Mucosa of rectum (tissue), 2 donors: Measurements from ENCODE around the gene ZNF501.
A peak's percentile ranks its signal among the peaks of the same experiment; 100 is the strongest.

Experiments
- H3K27ac ChIP-seq, 2 donors: one replicate each; pipeline ENCODE4 v1.7.0; 2013; ENCODE audit warnings: inconsistent platforms in 2 of 2, low read depth in 2 of 2, low read length in 2 of 2
- H3K27me3 ChIP-seq, 2 donors: one replicate each; pipeline ENCODE4 v1.7.0; 2013; ENCODE audit warnings: low read length in 2 of 2; ENCODE audit not compliant: control insufficient read depth in 2 of 2, insufficient read depth in 2 of 2
- H3K36me3 ChIP-seq, 2 donors: one replicate each; pipeline ENCODE4 v1.7.0; 2013; ENCODE audit warnings: low read length in 2 of 2; ENCODE audit not compliant: control insufficient read depth in 2 of 2, insufficient read depth in 2 of 2
- H3K4me1 ChIP-seq, 2 donors: one replicate each; pipeline ENCODE4 v1.7.0; 2013; ENCODE audit warnings: low read length in 2 of 2, mild to moderate bottlenecking in 1 of 2; ENCODE audit not compliant: control insufficient read depth in 2 of 2, insufficient read depth in 2 of 2
- H3K4me3 ChIP-seq, 2 donors: one replicate each; pipeline ENCODE4 v1.7.0; 2013; ENCODE audit warnings: low read length in 2 of 2
- H3K9ac ChIP-seq, 2 donors: one replicate each; pipeline ENCODE4 v1.7.0; 2013; ENCODE audit warnings: low read length in 2 of 2, low read depth in 1 of 2, mild to moderate bottlenecking in 1 of 2
- H3K9me3 ChIP-seq, 2 donors: one replicate each; pipeline ENCODE4 v1.7.0; 2013; ENCODE audit warnings: low read length in 2 of 2; ENCODE audit not compliant: control insufficient read depth in 2 of 2
- donor health status: healthy.
- donor health status: Normal muscosa, but diverticular disease.

ZNF501 gene

GRCh38 chr3:44729384-44729910, at the start of gene ZNF501:
TSS of gene ZNF501 (plus strand) at chr3:44729635. CDS start at chr3:44734422, 4,787 bp downstream.
- Histone ChIP-seq H3K27ac (peak within 1 kb of the TSS in 1 of 2 donors; percentile 28), H3K27me3 (no peaks in the 10 kb centered on the region), H3K9me3 (peaks cover 30 to 39% of the 10 kb centered on the region in 2 donors), H3K9ac (peak within 1 kb of the TSS; percentile 36 to 52), H3K4me3 (peak within 1 kb of the TSS; percentile 63 to 89), H3K4me1 (peaks cover 0 to 5% of the 10 kb centered on the region in 2 donors), H3K36me3 (peaks cover 10 to 26% of the 10 kb centered on the region in 2 donors)

DNA sequence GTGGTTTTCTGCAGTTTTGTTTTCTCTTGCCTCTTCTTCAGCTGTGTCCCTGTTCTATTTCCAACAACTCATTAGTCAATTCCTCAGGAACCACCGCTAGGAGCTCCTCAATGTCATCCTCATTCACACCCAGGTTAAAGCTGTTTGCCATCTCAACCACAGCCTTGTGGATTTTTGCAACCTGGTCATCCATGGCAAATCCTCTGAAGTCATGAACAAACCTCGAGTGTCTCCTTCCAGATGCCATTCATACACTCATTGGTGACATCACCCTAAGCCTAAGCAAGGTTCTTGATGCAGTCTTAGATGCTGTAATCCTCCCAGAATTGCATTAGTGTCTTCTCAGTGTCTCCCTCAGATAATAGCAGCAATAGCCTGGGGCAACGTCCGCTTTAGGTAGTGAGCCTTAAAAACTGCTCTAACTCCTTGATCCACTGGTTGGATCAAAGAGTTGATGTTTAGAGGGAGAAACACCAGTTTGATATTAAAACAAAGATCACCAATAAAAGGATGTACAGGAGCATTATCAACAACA, 48.4 kb upstream of the ZNF501 start:
- Histone ChIP-seq H3K27me3 (no peaks in the 10 kb centered on the region), H3K4me1 (no peaks in the 10 kb centered on the region), H3K9me3 (peaks cover 4 to 8% of the 10 kb centered on the region in 2 donors), H3K36me3 (no peaks in the 10 kb centered on the region), H3K4me3 (peak overlapping the region in 1 of 2 donors; percentile 21), H3K27ac (no peak overlapping the region), H3K9ac (no peak overlapping the region)

DNA sequence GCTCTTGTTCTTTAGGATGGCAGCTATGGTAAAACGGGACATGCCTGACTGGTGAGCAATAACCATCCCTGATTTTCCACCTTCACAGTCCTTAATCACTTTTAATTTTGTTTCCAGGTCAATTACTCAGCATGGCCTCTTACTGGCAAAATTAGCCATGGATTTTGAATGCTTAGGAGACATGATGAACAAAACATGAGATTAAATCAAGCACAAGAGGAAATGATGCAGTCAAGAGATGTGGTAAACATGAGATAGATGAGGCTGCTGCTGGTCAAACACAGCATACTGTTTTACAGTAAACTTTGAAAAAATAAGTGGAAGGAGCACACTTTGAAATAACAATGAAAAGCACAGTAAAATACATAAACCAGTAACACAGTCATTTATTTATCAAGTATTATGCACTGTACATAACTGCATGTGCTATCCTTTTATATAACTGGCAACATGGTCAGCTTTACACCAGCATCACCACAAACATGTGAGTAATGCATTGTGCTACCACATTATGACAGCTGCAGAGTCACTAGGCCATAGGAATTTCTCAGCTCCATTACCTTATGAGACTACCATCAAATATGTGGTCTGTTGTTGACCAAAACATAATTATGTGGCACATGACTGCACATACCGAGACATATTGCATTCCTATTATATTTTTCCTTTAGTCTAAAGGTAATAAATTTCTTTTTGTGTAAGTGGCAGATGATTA, 47.1 kb upstream of the ZNF501 start:
- Histone ChIP-seq H3K4me1 (no peaks in the 10 kb centered on the region), H3K27ac (no peak overlapping the region), H3K9ac (no peak overlapping the region), H3K27me3 (no peaks in the 10 kb centered on the region), H3K36me3 (no peaks in the 10 kb centered on the region), H3K9me3 (peaks cover 4 to 17% of the 10 kb centered on the region in 2 donors), H3K4me3 (no peak overlapping the region)

DNA sequence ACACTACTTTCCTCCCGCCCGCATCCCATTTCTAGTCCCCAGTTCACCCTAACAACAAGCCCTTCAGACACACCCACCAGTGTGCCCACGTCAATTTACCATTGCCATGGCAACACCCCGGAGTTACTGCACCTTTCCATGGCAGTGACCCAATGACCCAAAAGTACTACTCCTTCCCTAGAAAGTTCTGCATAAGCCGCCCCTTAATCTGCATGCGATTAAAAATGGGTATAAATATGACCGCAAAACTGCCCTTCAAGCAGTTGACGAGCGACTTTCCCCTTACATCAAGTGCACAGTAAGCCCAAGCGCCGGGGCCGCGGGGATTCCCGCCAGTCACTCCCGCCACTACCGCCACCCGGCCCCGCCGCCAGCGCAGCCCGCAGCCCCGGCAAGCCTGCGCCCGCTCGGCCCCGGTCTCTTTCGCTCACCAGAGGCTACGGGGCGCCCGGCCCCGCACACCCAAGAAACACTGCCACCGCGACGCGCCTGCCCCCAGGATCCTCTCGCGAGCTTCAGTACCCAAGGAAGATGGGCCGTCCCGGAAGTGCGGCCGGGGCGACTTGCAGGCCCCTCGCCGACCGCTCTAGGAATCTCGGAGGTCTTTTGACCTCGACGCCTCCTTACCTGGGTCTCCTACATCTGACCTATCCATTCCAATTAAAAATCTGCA, 44.2 kb upstream of the ZNF501 start:
- Histone ChIP-seq H3K36me3 (no peaks in the 10 kb centered on the region), H3K27ac (no peak overlapping the region), H3K9me3 (peaks cover 4 to 17% of the 10 kb centered on the region in 2 donors), H3K4me1 (no peaks in the 10 kb centered on the region), H3K27me3 (no peaks in the 10 kb centered on the region), H3K4me3 (peak overlapping the region; percentile 64 to 77), H3K9ac (peak overlapping the region; percentile 7 to 42)

- Histone ChIP-seq H3K9ac (no peak overlapping the region), H3K27ac (no peak overlapping the region), H3K4me3 (no peak overlapping the region)
Observed at GRCh38 chr3:44687898-44688297, 41.5 kb upstream of the ZNF501 start.

DNA sequence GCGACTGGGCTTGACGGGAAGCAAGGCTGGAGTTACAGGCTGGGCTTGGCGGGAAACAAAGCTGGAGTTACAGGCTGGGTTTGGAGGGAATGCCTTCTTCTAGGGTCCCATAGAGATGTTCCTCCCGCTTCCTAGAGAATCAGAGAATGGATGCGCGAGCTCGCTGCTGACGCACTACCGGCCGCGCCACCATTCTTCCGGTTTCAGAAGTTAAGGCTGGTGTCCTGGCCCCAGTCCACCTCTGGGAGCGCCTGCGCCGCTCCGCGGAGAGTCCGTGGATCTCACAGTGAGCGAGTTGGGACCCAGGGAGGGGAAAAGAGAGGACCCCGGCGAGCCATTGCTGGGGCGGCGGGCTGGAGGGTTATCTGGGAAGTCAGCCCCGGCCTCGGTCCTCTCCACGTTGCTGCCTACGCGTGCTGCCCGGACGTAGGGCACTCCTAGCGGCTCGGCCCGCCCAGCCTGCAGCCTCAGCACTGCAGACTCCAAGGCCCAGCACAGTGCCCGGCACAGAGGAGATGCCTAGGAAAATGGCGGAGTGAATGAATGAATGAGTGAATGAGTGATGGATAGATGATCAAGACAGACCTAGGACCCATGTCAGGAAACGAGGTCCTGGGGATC, 16.9 kb upstream of the ZNF501 start, which contains the start of gene ZNF502:
ZNF502 (plus strand) TSS at position 206 of the 621 bp plus-strand sequence. CDS start 7,602 bp downstream, outside the sequence.
- H3K27ac ChIP-seq = peak within 1 kb of the TSS in 1 of 2 donors; percentile 39
- peaks cover 14 to 19% of the 10 kb centered on the region in 2 donors for H3K9me3 ChIP-seq

More at GRCh38 chr3:44687898-44688297, 41.5 kb upstream of the ZNF501 start:
- Histone ChIP-seq H3K27me3 (no peaks in the 10 kb centered on the region), H3K9me3 (peaks cover 0 to 13% of the 10 kb centered on the region in 2 donors), H3K4me1 (no peaks in the 10 kb centered on the region), H3K36me3 (no peaks in the 10 kb centered on the region)

GRCh38 chr3:44721231-44722102, 8.0 kb upstream of the ZNF501 start:
- Histone ChIP-seq H3K9me3 (peaks cover 53 to 68% of the 10 kb centered on the region in 2 donors), H3K9ac (no peak overlapping the region)

More for the DNA sequence above, 16.9 kb upstream of the ZNF501 start, which contains the start of gene ZNF502:
- Histone ChIP-seq H3K36me3 (no peaks in the 10 kb centered on the region), H3K4me3 (peak within 1 kb of the TSS; percentile 79 to 88), H3K4me1 (peaks cover 0 to 3% of the 10 kb centered on the region in 2 donors), H3K27me3 (no peaks in the 10 kb centered on the region), H3K9ac (peak within 1 kb of the TSS; percentile 47 to 52)

GRCh38 chr3:44722103-44722401, 7.4 kb upstream of the ZNF501 start:
- H3K4me3 ChIP-seq = no peak overlapping the region
- no peaks in the 10 kb centered on the region for H3K27me3 ChIP-seq
- peaks cover 51 to 63% of the 10 kb centered on the region in 2 donors for H3K9me3 ChIP-seq
- H3K36me3 ChIP-seq = peaks cover 18 to 24% of the 10 kb centered on the region in 2 donors
- H3K9ac ChIP-seq = no peak overlapping the region
- no peak overlapping the region for H3K27ac ChIP-seq
- no peaks in the 10 kb centered on the region for H3K4me1 ChIP-seq

More at GRCh38 chr3:44721231-44722102, 8.0 kb upstream of the ZNF501 start:
- no peak overlapping the region for H3K4me3 ChIP-seq
- no peaks in the 10 kb centered on the region for H3K27me3 ChIP-seq
- H3K27ac ChIP-seq = no peak overlapping the region
- H3K4me1 ChIP-seq = no peaks in the 10 kb centered on the region
- H3K36me3 ChIP-seq = peaks cover 18 to 24% of the 10 kb centered on the region in 2 donors

DNA sequence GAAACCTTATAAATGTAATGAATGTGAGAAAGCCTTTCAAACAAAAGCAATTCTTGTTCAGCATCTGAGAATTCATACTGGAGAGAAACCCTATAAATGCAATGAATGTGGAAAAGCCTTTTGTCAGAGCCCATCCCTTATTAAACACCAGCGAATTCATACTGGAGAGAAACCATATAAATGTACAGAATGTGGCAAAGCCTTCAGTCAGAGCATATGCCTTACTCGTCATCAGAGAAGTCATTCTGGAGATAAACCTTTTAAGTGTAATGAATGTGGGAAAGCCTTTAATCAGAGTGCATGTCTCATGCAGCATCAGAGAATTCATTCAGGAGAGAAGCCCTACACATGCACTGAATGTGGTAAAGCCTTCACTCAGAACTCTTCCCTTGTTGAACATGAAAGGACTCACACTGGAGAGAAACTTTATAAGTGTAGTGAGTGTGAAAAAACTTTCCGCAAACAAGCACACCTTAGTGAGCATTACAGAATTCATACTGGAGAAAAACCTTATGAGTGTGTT, 5.3 kb downstream of the ZNF501 start:
- Histone ChIP-seq H3K4me3 (no peak overlapping the region), H3K4me1 (peaks cover 0 to 4% of the 10 kb centered on the region in 2 donors), H3K9me3 (peaks cover 49 to 50% of the 10 kb centered on the region in 2 donors), H3K36me3 (peaks cover 10 to 27% of the 10 kb centered on the region in 2 donors), H3K9ac (no peak overlapping the region), H3K27me3 (no peaks in the 10 kb centered on the region), H3K27ac (no peak overlapping the region)
